OCI-LY1 (cell line): ENCODE measurements around the gene IGF2BP2.

ENCODE experiments used
- H2AFZ ChIP-seq: fragments of 200-600 bp; sonication (generic), shearing (Covaris generic); 2 replicates; pipeline ENCODE4 v1.6.0; 2014; ENCODE audit warnings: antibody characterized with exemption, mild to moderate bottlenecking, low read length
- H3F3A ChIP-seq: fragments of 200-600 bp; sonication (generic), shearing (Covaris generic); 2 replicates; pipeline ENCODE4 v1.6.0; 2014; ENCODE audit warnings: mild to moderate bottlenecking, antibody characterized with exemption, low read length, moderate library complexity; ENCODE audit not compliant: insufficient read depth
- H3K27ac ChIP-seq: fragments of 200-600 bp; sonication (generic); 2 replicates; pipeline ENCODE4 v1.5.1; 2014; ENCODE audit warnings: low read length, mixed run types, mild to moderate bottlenecking, low read depth; ENCODE audit not compliant: poor library complexity, severe bottlenecking
- H3K27me3 ChIP-seq: fragments of 200-600 bp; sonication (generic); 2 replicates; pipeline ENCODE4 v1.6.0; 2014; ENCODE audit warnings: antibody characterized with exemption, mild to moderate bottlenecking, low read length, moderate library complexity; ENCODE audit not compliant: insufficient read depth
- H3K36me3 ChIP-seq: fragments of 200-600 bp; sonication (generic); 2 replicates; pipeline ENCODE4 v1.6.1; 2014; ENCODE audit warnings: mild to moderate bottlenecking, antibody characterized with exemption, low read length, moderate library complexity, mixed read lengths; ENCODE audit not compliant: insufficient read depth
- H3K4me1 ChIP-seq: fragments of 200-600 bp; sonication (generic); 2 replicates; pipeline ENCODE4 v1.5.1; 2014; ENCODE audit warnings: mild to moderate bottlenecking, low read length, moderate library complexity; ENCODE audit not compliant: insufficient read depth, severe bottlenecking
- H3K4me2 ChIP-seq: fragments of 200-600 bp; sonication (generic), shearing (Covaris generic); 2 replicates; pipeline ENCODE4 v1.6.1; 2014; ENCODE audit warnings: low read length
- H3K4me3 ChIP-seq: fragments of 200-600 bp; sonication (generic); 2 replicates; pipeline ENCODE4 v1.5.1; 2014; ENCODE audit warnings: low read length, low read depth, mild to moderate bottlenecking, mixed read lengths; ENCODE audit not compliant: poor library complexity, severe bottlenecking
- H3K79me2 ChIP-seq: fragments of 200-600 bp; shearing (Covaris generic); 2 replicates; pipeline ENCODE4 v1.6.1; 2016; ENCODE audit warnings: mixed run types, low read length, mixed read lengths; ENCODE audit not compliant: insufficient read depth
- H3K9ac ChIP-seq: fragments of 200-600 bp; sonication (generic), shearing (Covaris generic); 2 replicates; pipeline ENCODE4 v1.6.1; 2014; ENCODE audit warnings: mild to moderate bottlenecking, low read length, mixed read lengths
- H3K9me2 ChIP-seq: fragments of 200-600 bp; sonication (generic), shearing (Covaris generic); 2 replicates; pipeline ENCODE4 v1.6.1; 2014; ENCODE audit warnings: low read depth, mild to moderate bottlenecking, low read length, mixed read lengths
- H3K9me3 ChIP-seq: fragments of 200-600 bp; shearing (Covaris generic); 2 replicates; pipeline ENCODE4 v1.6.1; 2014; ENCODE audit warnings: low read length, mixed read lengths
- H4K20me1 ChIP-seq: fragments of 200-600 bp; sonication (generic), shearing (Covaris generic); 2 replicates; pipeline ENCODE4 v1.6.0; 2016; ENCODE audit warnings: mild to moderate bottlenecking, low read length; ENCODE audit not compliant: insufficient read depth
- CTCF ChIP-seq: fragments of 200-600 bp; sonication (generic), shearing (Covaris generic); IDR thresholded peaks from 2 replicates; pipeline ENCODE4 v1.5.1; 2017; ENCODE audit warnings: mild to moderate bottlenecking, antibody characterized with exemption, low read length, moderate library complexity, mixed read lengths
- EZH2 ChIP-seq: fragments of 200-600 bp; sonication (generic), shearing (Covaris generic); IDR thresholded peaks from 2 replicates; pipeline ENCODE4 v1.8.0; 2017; ENCODE audit warnings: borderline replicate concordance, mixed run types, mild to moderate bottlenecking, antibody characterized with exemption, low read length, moderate library complexity, mixed read lengths

The IGF2BP2 gene

DNA sequence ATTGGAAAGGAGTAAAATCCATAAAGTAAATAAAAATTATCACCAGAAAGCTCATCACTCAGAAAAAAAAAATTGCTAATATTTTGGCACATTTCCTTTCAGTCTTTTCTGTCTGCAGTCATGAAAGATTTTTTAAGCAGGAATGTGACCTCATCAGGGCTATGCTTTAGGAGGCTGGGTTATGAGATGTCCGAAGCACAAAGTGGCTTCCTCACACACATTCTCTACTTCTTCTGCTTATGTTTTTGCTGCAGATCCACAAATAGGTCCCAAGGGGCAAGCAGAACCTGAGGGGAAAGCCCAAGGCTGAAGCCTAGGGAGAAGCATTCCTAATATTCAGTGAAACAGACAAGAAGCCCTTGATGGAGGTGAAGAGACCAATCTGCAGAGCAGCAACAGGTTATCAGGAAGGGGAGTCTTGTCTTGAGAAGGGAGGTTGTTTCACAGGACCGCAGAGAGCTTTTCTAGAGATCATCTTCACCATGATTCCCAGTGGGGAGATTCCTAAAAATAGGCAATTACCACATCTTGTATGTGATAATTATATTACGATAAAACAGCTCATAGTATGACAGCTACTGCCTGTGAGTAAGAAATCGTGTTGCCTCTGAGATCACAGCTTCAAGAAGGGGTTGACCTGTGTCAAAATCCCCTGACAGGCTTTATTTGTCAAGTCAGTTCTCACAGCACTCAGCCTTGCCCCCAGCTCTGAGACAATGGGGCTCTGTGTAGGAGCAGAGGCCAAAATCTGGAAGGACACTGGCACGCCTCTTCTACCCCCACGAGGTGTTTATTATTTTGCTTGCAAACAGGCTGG lies 60.5 kb downstream of the IGF2BP2 start:
- Histone ChIP-seq H3K4me1 (no peaks in the 10 kb centered on the region), H3K9ac (no peak overlapping the region)

GRCh38 chr3:185763347-185764005 lies 61.4 kb downstream of the IGF2BP2 start:
- Histone ChIP-seq H3K4me1 (no peaks in the 10 kb centered on the region), H3K4me3 (no peak overlapping the region), H3K4me2 (no peak overlapping the region), H3K9me2 (no peaks in the 10 kb centered on the region), H3K9me3 (no peaks in the 10 kb centered on the region), H3K27me3 (no peaks in the 10 kb centered on the region), H3K9ac (no peak overlapping the region), H2AFZ (no peak overlapping the region), H3K27ac (no peak overlapping the region), H3K79me2 (no peaks in the 10 kb centered on the region), H3K36me3 (no peaks in the 10 kb centered on the region), H4K20me1 (no peaks in the 10 kb centered on the region), H3F3A (no peaks in the 10 kb centered on the region)
- TF ChIP-seq CTCF (no peak), EZH2 (no peak)

More for the DNA sequence above, 60.5 kb downstream of the IGF2BP2 start:
- H3K9me2 ChIP-seq: no peaks in the 10 kb centered on the region
- no peaks in the 10 kb centered on the region for H3K36me3 ChIP-seq
- no peaks in the 10 kb centered on the region for H3K79me2 ChIP-seq
- H3K27me3 ChIP-seq: no peaks in the 10 kb centered on the region
- H4K20me1 ChIP-seq: no peaks in the 10 kb centered on the region
- TF ChIP-seq EZH2 (no peak), CTCF (no peak)
- H3F3A ChIP-seq: no peaks in the 10 kb centered on the region
- H3K4me3 ChIP-seq: no peak overlapping the region
- no peak overlapping the region for H2AFZ ChIP-seq
- H3K27ac ChIP-seq: no peak overlapping the region
- no peaks in the 10 kb centered on the region for H3K9me3 ChIP-seq
- no peak overlapping the region for H3K4me2 ChIP-seq

- Histone ChIP-seq H3K9me2 (no peaks in the 10 kb centered on the region), H3K9me3 (no peaks in the 10 kb centered on the region), H3K9ac (no peak overlapping the region), H3K36me3 (no peaks in the 10 kb centered on the region), H3K4me2 (no peak overlapping the region), H3K79me2 (no peaks in the 10 kb centered on the region), H3K4me1 (no peaks in the 10 kb centered on the region), H2AFZ (no peak overlapping the region), H3K4me3 (no peak overlapping the region), H3K27ac (no peak overlapping the region), H4K20me1 (no peaks in the 10 kb centered on the region), H3K27me3 (no peaks in the 10 kb centered on the region), H3F3A (no peaks in the 10 kb centered on the region)
- TF ChIP-seq EZH2 (no peak), CTCF (no peak)
Observed at GRCh38 chr3:185760550-185760949, 64.3 kb downstream of the IGF2BP2 start.
